Dermis blood vessel endothelial cell (primary cell): Measurements from ENCODE around the gene CHAF1B. TPM values are rescaled to one million over a fixed set of nuclear protein-coding genes. Genes with fewer than 3 reads are reported as not detected.

Source experiments
- DNase-seq: peaks from one replicate; pipeline ENCODE4 v3.0.0; 2010
- total RNA-seq: library from RNA; depleted of rRNA; stranded (reverse); fragments of >200 nt; gene quantifications from 2 replicates; pipeline ENCODE4 v1.2.3, GENCODE V29; 2014

The CHAF1B gene
- total RNA-seq, 1 donor from 2014 or later = 2.2 TPM

DNA sequence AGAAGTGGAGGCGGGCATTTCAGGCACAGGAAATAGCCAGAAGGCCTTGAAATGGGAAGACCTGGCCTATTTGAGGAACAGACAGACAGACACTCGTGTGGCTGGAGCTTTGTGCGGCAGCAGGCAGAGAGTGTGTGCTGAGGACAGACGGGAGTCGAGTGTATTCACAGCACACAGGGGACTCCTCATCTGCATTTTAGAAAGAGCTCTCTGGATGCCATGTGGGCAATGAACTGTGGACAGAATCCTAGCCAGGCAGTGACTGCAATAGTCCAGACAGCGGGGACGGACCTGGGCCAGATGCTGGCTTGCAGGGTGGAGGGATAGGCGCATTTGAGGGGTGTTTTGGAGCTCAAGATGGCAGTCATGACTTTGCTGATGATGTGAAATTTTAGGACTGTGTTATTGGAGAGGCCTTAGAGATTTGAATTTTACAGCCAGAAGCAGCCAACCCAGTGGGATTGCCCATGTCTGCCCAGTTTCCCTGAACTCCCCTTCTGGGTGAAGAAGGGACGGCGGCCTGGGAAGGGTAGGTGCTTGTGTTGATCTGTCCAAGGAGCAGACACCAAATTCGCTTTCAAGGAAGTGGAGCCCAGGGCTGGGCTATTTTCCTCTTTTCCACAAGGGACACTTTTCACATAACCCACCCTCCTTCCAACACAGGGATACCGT is 43.7 kb downstream of the CHAF1B start:
- DNase-seq = peak; percentile 43

DNA sequence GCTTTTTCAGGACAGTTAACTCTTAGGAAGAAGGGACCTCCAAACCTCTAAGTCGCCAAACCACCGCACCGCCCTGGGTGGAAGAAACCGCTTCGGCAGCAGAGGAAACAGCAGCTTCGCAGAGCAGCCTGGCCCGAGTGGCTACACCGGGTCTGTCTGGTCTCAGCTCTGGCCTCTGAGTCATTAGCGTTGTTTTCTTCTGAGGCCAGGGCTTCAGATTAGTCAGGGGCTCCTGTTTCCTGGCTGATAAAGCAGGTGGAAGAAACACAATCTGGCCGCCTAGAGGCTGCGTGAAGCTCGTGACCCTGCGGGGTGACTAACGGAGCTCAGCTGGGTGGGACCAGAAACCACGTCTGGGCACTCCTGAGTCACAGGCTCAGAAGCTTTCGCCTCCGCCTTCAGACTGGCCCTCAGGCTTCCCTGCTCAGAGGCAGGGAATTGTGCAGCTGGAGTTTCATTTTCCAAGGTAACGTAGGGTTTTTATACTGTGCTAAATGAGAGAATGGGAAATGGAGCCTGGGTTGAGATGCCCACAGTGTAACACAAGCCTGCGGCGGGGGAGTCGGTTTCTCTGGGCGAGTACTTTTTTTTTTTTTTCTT is 44.9 kb downstream of the CHAF1B start:
- DNase-seq = peak; percentile 100

DNA sequence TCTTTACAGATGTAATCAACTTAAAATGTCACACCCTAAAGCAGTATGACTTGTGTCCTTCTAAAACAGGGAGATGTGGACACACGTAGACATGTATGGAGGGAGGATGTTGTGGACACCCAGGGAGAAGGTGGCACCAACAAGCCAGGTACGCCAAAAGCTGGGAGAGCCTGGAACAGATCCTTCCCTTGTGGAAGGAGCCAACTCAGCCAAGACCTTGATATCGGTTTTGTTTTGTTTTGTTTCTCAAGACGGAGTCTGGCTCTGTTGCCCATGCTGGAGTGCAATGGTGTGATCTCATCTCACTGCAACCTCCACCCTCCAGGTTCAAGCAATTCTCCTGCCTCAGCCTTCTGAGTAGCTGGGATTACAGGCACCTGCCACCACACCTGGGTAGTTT is 45.6 kb downstream of the CHAF1B start:
- DNase-seq = peak; percentile 60

DNA sequence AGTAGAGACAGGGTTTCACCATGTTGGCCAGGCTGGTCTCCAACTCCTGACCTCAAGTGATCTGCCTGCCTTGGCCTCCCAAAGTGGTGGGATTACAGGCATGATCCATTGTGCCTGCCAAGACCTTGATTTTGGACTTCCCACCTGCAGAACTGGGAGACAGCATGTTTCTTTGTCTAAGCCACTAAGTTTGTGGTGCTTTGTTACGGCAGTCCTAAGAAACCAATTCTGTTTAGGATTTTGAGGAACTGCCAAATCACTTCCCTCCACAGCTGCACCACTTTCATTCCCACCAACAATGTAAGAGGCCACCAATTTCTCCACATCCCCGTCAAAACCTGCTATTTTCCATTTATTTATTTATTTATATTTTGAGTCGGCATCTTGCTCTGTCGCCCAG is 46.1 kb downstream of the CHAF1B start:
- DNase-seq = peak; percentile 54

DNA sequence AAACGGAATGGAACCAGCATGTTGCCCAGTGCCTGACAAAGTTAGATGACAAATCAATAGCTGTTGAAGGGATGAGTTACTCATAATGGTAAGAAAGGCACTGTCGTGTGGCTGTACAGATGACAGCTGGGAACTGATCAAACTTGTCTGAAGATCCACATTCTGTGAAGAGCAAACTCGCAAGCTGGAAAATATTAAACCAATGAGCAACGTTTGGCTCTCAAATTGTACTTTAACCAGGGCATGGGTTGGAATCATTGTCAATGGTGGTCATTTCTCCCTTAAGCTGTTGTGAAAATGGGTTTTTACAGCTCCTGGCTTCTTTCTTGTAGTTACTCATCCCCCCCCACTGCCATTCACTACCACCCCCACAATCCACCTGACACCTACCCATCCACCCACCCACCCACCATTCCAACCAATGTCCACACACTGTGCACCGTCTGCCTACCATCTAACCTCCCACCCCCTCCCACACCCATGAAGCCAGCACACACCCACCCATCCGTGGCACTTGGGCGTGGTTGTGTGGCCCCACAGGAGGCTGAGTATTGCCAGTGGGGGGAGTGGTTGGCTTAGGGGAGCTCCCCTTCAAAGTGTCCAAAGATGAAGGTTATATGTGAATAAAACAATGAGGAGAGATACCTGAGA is 48.0 kb downstream of the CHAF1B start:
- DNase-seq = no peak

DNA sequence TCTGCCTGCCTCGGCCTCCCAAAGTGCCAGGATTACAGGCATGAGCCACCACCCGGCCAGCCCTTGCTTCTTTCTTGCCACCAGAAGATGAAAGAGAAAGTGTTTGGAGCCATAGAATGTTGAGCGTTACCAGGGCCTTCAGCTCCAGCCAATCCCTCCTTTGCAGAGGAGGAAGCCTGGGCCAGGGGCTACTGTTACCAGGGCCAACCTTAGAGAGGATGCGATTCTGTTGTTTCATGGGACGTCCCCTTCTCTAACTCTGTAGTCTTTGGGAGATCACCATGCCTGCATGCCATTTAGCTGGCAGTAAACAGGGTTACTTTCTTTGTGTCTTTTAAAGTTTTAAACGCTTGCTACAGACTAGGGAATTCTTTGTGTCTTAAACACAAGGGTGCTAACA is 49.0 kb downstream of the CHAF1B start:
- no peak for DNase-seq

DNA sequence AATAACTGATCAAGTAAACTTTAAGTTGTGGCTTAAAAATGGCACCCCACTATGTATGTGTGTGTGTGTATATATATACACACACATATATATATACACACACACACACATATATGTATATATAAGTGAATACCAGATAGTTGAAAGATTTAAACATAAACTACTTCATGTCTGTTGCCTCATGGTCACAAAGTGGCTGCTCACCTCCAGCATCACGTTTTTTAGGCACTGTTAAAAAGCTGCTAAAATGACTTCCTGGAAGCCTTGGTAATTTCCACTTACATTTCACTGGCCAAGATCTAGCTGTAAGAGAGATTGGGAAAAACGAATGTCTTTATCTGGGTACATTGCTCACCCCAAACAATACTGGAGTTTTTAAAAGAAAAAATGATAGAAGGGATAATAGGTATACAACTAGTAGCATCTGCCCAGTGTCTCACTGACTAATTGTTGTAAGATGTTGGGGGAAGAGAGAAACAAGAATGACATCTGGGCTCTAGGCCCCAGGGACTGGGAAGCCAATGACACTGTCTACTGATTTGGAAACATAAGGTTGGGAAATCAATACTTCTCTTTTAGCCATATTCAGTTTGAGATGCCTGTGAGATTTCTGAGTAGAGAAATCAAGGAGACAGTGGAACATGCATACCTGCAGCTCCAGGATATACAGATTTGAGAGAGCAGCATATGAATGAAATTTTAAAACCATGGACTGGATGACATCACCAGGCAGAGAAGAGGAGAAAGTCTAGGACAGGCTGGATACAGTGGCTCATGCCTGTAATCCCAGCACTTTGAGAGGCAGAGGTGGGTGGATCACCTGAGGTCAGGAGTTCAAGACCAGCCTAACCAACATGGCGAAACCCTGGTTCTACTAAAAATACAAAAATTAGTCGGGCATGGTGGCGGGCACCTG is 51.9 kb downstream of the CHAF1B start:
- DNase-seq = no peak

DNA sequence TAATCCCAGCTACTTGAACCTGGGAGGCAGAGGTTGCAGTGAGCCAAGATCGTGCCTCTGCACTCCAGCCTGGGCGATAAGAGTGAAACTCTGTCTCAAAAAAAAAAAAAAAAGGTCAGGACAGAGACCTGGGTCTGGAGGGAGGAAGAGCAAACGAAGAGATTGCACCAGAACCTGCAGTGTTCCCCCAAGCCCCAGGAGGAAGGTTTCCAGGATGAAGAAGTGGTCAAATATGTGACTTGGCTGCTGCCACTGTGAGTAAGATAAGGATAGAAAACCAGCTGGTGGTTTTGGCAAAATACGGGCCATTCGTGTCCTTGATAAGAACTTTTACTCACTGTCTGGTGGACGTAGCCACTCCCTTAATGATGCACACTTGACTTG is 52.5 kb downstream of the CHAF1B start:
- DNase-seq = peak; percentile 69

DNA sequence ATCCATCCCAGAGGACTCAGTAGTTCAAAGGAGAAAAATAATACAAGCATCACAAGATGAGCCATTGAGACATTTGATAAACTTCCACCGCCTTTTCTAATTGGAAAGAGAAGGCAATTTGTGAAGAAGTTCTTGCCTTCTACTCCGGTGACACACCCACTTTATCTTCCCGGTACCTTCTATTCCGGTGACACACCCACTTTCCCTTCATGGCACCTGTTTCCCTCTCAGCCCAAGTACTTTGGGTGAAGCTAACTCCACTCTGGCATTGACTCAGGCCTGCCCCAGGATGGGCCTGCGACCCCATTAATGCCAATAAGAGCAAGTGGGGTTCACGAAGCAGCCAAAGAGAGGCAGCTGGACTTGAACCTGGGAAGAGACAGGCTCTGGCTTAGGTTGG is 56.5 kb downstream of the CHAF1B start:
- no peak for DNase-seq

DNA sequence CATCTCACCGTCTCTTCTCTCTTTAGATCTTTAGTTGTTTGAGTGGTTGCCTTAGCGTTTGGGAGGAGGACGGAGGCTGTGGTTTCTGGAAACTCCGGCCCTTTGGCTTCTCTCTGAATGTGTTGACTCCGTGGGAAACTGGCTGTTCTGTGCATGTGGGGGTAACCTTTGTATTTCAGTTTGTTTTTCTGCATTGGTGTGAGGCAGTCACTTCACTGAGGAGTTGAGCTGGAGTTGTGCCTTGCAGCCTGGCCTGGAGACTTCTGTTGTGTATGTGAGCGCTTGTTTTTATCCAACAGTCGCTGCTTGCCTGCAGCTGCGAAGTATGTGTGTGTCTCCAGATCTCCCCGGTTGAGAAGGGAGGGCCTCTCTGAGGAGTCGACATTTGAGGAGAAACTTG is 61.1 kb downstream of the CHAF1B start:
- DNase-seq = no peak

DNA sequence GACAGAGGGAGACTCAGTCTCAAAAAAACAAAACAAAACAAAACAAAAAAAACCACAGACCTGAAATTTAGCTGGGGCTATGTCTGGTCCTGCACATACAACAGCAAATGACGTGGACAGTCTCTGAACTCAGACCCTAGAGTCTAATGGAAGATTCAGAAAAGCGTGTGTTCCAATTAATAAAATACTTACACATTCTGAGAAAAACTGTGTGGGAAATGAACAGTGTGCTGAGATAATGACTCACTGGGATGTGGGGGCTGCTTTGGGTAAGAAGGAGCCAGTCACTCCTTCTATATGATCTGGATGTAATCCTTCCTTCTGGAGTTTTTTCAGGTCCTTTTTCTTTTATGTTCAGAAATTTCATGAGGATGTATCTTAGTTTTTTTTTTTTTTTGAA is 65.3 kb downstream of the CHAF1B start:
- peak; percentile 61 for DNase-seq

DNA sequence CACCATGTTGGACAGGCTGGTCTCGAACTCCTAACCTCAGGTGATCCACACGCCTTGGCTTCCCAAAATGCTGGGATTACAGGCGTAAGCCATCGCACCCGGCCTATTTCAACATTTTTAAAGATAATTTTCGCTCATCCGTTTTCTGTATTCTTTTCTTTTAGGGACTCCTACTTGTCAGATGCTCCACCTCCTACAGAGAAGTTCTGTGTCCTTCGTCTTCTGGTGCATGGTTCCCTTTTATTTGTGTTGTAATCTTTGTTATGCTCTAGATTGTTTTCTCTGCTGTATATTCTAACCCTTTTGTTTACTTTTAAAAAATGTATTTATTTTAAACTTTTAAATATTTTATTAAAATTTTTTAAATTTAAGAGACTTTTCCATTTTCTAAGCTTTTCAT is 66.3 kb downstream of the CHAF1B start:
- DNase-seq = no peak

DNA sequence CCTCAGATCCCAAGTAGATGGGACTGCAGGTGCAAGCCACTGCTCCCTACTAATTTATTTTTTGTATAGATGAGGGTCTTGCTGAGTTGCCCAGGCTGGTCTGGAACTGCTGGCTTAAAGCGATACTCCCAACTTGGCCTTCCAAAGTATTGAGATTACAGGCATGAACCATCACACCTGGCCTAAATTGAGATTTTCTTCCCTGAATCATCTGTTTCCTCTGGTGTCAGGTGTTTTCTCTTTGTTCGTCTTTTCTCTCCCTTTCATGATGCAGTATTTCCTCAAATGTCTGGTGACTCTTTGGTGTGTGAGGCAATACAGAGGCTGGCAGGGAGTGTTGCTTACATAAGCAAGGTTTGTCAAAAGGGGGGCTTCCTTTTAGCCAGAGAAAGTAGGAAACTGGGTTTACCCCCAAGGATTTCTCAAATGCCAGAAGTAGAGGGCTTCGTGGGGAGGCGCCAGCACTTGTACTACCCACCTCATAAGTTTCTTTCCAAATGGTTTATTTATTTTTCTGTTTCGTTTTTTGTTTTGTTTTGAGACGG is 67.2 kb downstream of the CHAF1B start:
- peak; percentile 40 for DNase-seq

DNA sequence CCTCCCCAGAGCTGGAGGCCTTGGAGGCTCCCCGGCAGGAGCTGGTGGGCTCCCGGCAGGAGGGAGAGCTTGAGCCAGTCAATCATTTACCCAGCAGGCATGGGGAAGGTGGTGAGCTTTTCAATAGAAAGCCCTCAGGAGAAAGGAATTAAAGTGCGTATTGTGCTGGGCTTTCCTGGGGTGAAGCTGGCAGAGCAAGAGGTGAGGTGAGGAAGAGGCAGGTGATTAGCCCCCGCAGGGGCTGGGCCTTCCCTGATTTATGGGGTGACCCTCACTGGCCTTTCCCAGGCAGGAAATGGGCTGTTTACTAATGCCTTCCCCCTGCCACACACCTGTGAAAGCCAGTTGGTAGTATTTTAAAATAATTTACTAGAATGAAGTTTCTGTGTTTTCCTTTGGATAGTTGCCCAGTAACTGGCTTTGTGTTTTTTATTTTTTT is 68.9 kb downstream of the CHAF1B start:
- peak; percentile 79 for DNase-seq

DNA sequence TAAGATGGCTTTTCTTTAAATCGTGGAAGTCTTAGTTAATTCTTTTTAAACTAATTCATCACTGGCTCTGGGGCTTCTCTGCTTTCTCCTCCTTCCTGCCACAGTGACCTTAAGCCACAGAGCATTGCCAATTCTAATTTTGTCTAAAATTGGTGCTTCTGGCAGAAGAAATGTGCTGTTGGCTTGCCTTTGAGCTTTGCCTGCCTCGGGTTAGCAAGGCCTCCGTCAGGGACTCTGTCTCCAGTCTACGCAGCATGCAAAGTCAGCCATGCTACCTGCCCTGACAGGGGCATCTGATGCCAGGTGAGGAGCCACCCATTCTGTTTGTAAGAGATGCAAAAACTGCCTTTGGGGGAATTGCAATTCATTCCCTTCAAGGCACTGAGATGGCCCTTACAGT is 69.5 kb downstream of the CHAF1B start:
- DNase-seq = no peak

DNA sequence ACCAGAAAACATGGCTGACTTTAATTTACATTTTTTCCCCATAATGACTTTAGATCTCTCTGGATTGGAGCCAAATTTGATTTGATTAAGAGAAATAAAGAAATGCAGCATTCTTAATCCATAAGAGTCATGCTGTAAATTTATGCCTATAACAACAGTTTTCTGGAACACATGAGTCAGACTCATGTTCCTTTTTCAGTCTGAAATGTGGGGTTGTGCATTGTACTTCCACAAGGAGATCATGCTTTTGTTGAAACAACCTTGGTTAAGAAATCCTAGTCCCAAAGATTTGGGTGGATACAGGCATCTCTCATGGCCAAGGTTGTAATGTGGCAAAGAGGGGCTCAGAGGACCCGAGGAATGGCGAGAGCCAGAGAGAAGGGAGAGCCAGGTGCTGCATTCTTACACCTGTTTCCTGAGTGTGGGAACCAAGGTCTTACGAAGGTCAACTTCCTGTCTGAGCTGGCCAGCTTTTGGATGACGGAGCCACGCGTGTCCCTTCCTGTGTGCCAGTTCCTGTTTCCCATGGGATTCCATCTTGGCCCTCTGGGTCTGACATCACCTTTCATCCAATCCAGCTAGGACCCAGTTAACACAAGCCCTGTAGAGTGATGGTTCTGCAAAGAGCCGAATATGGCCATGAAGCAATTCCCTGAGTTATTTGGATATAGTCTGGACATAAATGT is 71.7 kb downstream of the CHAF1B start:
- DNase-seq = peak; percentile 98

DNA sequence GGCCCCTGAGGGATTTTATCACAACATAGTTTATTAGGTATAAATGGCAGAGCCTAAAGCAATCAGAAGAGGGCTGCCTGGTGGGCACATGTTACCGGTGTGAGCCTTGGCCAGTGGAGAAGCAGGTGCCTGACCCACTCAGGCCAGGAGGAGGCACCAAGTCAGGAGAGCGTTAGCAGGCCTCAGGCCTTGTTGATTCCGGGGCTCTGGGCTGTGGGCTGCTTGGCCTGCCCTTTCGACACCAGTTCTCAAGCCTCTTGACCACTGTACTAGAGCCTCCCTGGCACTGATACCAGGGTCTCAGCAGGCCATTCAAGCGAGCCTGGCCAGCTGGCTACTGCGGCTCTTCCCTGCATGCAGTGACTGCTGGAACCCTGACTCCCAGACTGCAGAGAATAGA is 73.9 kb downstream of the CHAF1B start:
- DNase-seq = no peak

DNA sequence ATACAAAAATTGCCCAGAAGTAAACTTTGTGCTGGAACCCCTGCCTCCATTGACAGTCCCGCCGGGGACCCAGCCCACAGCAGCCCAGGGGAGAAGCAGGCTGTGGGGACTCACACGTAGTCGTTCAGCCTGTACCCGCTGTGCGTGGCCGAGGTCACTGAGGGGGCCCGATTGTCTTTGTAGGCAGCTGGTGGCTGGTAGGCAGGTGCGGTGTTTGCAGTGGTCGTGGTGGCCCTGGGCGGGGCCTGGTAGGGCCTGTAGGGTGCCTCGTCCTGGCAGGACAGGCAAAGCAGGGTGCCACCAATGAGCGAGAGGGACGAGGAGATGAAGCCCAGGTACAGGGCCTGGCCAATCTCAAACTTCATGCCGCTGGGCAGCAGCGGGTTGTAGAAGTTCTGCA is 75.7 kb downstream of the CHAF1B start:
- no peak for DNase-seq

DNA sequence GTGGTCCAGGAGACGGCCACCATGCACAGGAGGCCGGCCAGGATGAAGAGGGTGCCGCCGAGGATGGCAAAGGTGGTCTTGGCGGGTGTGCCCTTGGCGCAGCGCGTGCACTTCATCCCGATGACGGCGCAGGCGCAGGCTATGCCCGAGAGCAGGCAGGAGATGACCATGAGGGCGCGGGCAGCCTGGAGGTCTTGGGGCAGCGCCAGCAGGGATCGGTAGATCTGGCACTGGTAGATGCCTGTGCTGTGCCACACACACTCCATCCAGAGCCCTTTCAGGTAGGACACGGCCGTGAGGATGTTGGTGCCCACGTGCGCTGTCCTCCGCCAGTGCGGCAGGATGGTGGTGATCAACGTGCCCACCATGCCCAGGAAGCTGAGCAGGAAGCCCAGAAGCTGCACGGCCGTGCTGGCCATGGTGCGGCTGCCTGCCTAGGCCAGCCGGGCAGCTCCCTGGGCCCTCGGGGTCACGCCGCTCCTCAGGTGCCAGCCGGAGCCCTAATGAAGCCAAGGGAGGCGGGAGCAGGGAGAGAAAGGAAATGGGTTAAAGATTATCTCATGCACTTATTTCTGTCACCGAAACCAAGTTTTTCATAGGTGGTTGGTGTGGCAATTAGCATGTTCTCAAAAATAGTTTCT is 76.2 kb downstream of the CHAF1B start:
- no peak for DNase-seq

DNA sequence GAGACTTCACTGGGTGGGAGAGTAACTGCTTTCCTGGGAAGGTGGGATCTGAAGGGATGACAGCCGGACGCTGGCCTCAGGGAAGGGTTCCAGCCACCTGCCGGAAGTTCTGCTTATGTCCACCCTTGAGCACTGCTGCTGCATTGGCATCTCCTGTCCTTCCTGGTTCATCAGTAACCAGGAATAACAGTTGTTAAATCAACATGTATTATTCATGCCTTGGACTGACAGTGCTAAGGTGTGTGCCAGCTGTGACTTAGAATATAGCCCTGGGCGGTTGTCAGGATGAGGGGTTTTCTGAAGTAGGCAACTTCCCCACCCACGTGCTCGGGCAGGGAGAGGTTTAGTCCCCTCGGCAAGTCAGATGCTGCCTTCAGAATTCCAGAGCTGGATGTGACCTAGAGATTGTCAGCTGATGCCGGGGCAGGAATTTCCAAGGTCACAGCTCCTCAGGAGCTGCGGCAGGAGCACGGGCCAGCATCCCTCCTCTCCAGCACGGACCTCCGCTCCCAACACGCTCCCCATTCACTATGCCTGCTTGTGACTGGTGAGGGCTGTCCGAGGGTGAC is 76.8 kb downstream of the CHAF1B start:
- peak; percentile 47 for DNase-seq

DNA sequence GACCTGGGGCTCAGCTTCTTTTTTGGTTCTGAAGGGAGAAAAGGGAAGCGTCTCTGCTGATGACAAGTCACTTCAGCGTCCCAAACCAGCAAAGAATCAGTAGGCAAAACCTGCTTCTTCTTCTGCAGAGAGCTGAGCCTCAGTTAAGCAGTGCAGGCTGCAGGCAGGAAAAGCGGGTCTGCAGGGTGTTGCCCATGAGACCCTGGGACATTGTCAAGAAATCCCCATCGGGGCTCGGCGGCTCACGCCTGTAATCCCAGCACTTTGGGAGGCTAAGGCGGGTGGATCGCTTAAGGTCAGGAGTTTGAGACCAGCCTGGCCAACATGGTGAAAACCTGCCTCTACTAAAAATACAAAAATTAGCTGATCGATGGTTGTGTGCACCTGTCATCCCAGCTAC is 78.0 kb downstream of the CHAF1B start:
- no peak for DNase-seq
